GM23338 (cell line): ENCODE measurements around the gene LDB3. TPM values are rescaled to one million over a fixed set of nuclear protein-coding genes. Genes with fewer than 3 reads are reported as not detected.

ENCODE experiments used
- ATAC-seq: fragments of 200-7000 bp; cut with Tn5 transposase; 3 replicates; pipeline ENCODE4 v1.9.1; 2020
- DNase-seq: peaks from one replicate; pipeline ENCODE4 v3.0.0-alpha.2; 2015; ENCODE audit warnings: low spot score
- H2AFZ ChIP-seq: fragments of 200-600 bp; sonication (generic); 2 replicates; pipeline ENCODE4 v1.8.0; 2016; ENCODE audit warnings: antibody characterized with exemption, mild to moderate bottlenecking, moderate library complexity
- H3F3A ChIP-seq: fragments of 200-600 bp; sonication (generic); replicated peaks from 2 replicates; pipeline ENCODE4 v1.8.0; 2017; ENCODE audit warnings: antibody characterized with exemption, mixed run types, low read depth
- H3K27ac ChIP-seq: fragments of 200-600 bp; sonication (generic); 2 replicates; pipeline ENCODE4 v1.6.1; 2016; ENCODE audit warnings: low read depth
- H3K27me3 ChIP-seq: fragments of 200-600 bp; sonication (generic); 2 replicates; pipeline ENCODE4 v1.8.0; 2016; ENCODE audit warnings: mild to moderate bottlenecking, mixed run types, moderate library complexity; ENCODE audit not compliant: insufficient read depth
- H3K36me3 ChIP-seq: fragments of 200-600 bp; sonication (generic); 2 replicates; pipeline ENCODE4 v1.8.0; 2016; ENCODE audit warnings: mild to moderate bottlenecking; ENCODE audit not compliant: insufficient read depth
- H3K4me1 ChIP-seq: fragments of 200-600 bp; sonication (generic); 2 replicates; pipeline ENCODE4 v1.8.0; 2016; ENCODE audit warnings: mild to moderate bottlenecking, moderate library complexity; ENCODE audit not compliant: insufficient read depth
- H3K4me2 ChIP-seq: fragments of 200-600 bp; sonication (generic); 2 replicates; pipeline ENCODE4 v1.7.1; 2017; ENCODE audit warnings: mixed run types
- H3K4me3 ChIP-seq: fragments of 200-600 bp; sonication (generic); 2 replicates; pipeline ENCODE4 v1.6.1; 2016; ENCODE audit warnings: mixed run types
- H3K79me2 ChIP-seq: fragments of 200-600 bp; sonication (generic); replicated peaks from 2 replicates; pipeline ENCODE4 v1.8.0; 2017; ENCODE audit warnings: mild to moderate bottlenecking; ENCODE audit not compliant: insufficient read depth
- H3K9me2 ChIP-seq: fragments of 200-600 bp; sonication (generic); 2 replicates; pipeline ENCODE4 v1.8.0; 2017; ENCODE audit not compliant: insufficient read depth
- H4K20me1 ChIP-seq: fragments of 200-600 bp; sonication (generic); replicated peaks from 2 replicates; pipeline ENCODE4 v1.8.0; 2017; ENCODE audit warnings: mild to moderate bottlenecking; ENCODE audit not compliant: insufficient read depth
- H3K27ac Mint-ChIP-seq: 2 replicates; pipeline ENCODE4 v1.8.0; 2020; ENCODE audit warnings: inconsistent platforms, mild to moderate bottlenecking, moderate library complexity, mixed read lengths
- H3K27me3 Mint-ChIP-seq: 3 replicates; pipeline ENCODE4 v1.8.0; 2022; ENCODE audit warnings: low read depth, mild to moderate bottlenecking, moderate library complexity, mixed read lengths, inconsistent platforms; ENCODE audit not compliant: insufficient read depth, poor library complexity
- H3K36me3 Mint-ChIP-seq: 3 replicates; pipeline ENCODE4 v1.8.0; 2021; ENCODE audit warnings: low read depth, mild to moderate bottlenecking, inconsistent platforms, moderate library complexity, mixed read lengths
- H3K4me1 Mint-ChIP-seq: 3 replicates; pipeline ENCODE4 v1.8.0; 2020; ENCODE audit warnings: mild to moderate bottlenecking, inconsistent platforms, mixed read lengths
- H3K4me3 Mint-ChIP-seq: 3 replicates; pipeline ENCODE4 v1.8.0; 2021; ENCODE audit warnings: moderate library complexity, mild to moderate bottlenecking, inconsistent platforms, mixed read lengths
- H3K9me3 Mint-ChIP-seq: 3 replicates; pipeline ENCODE4 v1.8.0; 2020; ENCODE audit warnings: moderate library complexity, mild to moderate bottlenecking, inconsistent platforms, mixed read lengths
- CTCF ChIP-seq, 2 experiments: fragments of 200-600 bp in 1 of 2; sonication (generic) in 1 of 2; conservative IDR thresholded peaks; 2 replicates each; pipeline versions ENCODE4 v1.5.1 to v1.6.1; 2016 to 2017; ENCODE audit warnings: antibody characterized with exemption in 2 of 2, low read depth in 2 of 2, mild to moderate bottlenecking in 2 of 2, moderate library complexity in 1 of 2
- EZH2 ChIP-seq: fragments of 200-600 bp; sonication (generic); IDR thresholded peaks from one replicate; pipeline ENCODE4 v1.8.0; 2017; ENCODE audit warnings: antibody characterized with exemption, mild to moderate bottlenecking, low read depth; ENCODE audit not compliant: unreplicated experiment
- JUNB ChIP-seq: IDR thresholded peaks from one replicate; pipeline ENCODE4 v1.6.1; 2016; ENCODE audit warnings: antibody characterized with exemption; ENCODE audit not compliant: unreplicated experiment
- POLR2AphosphoS5 ChIP-seq: IDR thresholded peaks from 2 replicates; pipeline ENCODE4 v1.6.1; 2016; ENCODE audit warnings: antibody characterized with exemption, low read depth
- ZNF462 ChIP-seq: fragments of 250-450 bp; sonication (Bioruptor Pico); IDR thresholded peaks from 2 replicates; pipeline ENCODE4 v1.5.0; 2020; ENCODE audit warnings: mild to moderate bottlenecking, moderate library complexity
- polyA plus RNA-seq: library from polyadenylated mRNA; unstranded; fragments of >200 nt; fragmentation: Nextera tagmentation; extraction: Ambion mirVana; gene quantifications from 2 replicates; pipeline ENCODE4 v1.2.1, GENCODE V29; 2016
- total RNA-seq: library from RNA; depleted of rRNA; stranded (reverse); fragments of >200 nt; shearing (Covaris generic); gene quantifications from 2 replicates; pipeline ENCODE4 v1.2.3, GENCODE V29; 2014

LDB3 gene
- total and polyA plus RNA-seq, 2 experiments from 2014 or later, result 0.14 to 0.16 TPM

- Histone ChIP-seq H3K4me1 (peaks cover 4% of the 10 kb centered on the region; the same call in 1 of the 2 replicates), H2AFZ (no peak overlapping the region), H4K20me1 (no peaks in the 10 kb centered on the region), H3K4me3 (no peak overlapping the region), H3K27ac (no peak overlapping the region), H3F3A (peaks cover 5% of the 10 kb centered on the region; the same call in 1 of the 2 replicates), H3K4me2 (no peak overlapping the region), H3K27me3 (peaks cover 19% of the 10 kb centered on the region), H3K79me2 (no peaks in the 10 kb centered on the region), H3K9me2 (no peaks in the 10 kb centered on the region), H3K36me3 (no peaks in the 10 kb centered on the region)
- Mint-ChIP-seq H3K27ac (no peak overlapping the region), H3K4me1 (peaks cover 13% of the 10 kb centered on the region; the same call in 2 of the 3 replicates), H3K36me3 (no peaks in the 10 kb centered on the region), H3K4me3 (no peak overlapping the region), H3K27me3 (peaks cover 11% of the 10 kb centered on the region), H3K9me3 (peaks cover 1% of the 10 kb centered on the region; the same call in 1 of the 3 replicates)
- ATAC-seq (no peak), DNase-seq (no peak)
- TF ChIP-seq POLR2AphosphoS5 (no peak), EZH2 (no peak), JUNB (no peak), ZNF462 (CRISPR knock-in tag) (no peak)
Measured at GRCh38 chr10:86636311-86636710, 32.0 kb upstream of the LDB3 start.

- Histone ChIP-seq H3F3A (no peaks in the 10 kb centered on the region), H3K79me2 (no peaks in the 10 kb centered on the region), H3K9me2 (0 out of 2 replicates have a peak, but pooled peaks cover 3% of the 10 kb centered on the region), H3K36me3 (no peaks in the 10 kb centered on the region), H3K27ac (no peak overlapping the region), H2AFZ (no peak overlapping the region), H3K27me3 (no peaks in the 10 kb centered on the region), H3K4me3 (no peak overlapping the region), H3K4me2 (no peak overlapping the region), H4K20me1 (no peaks in the 10 kb centered on the region), H3K4me1 (no peaks in the 10 kb centered on the region)
- no peak for TF ChIP-seq CTCF (conservative IDR thresholded peaks at IDR 0.05; ENCODE audit: low read depth in 2 of 2)
- no peak for TF ChIP-seq EZH2
- DNase-seq (no peak), ATAC-seq (no peak)
- Mint-ChIP-seq H3K27me3 (peaks cover 6% of the 10 kb centered on the region), H3K4me1 (no peaks in the 10 kb centered on the region), H3K36me3 (peaks cover 3% of the 10 kb centered on the region; the same call in 1 of the 3 replicates), H3K27ac (no peak overlapping the region), H3K9me3 (peaks cover 10% of the 10 kb centered on the region), H3K4me3 (no peak overlapping the region)
Measured at GRCh38 chr10:86642021-86642420, 26.3 kb upstream of the LDB3 start.
